Islet precursor cell (in vitro differentiated cells): ENCODE measurements around the gene LETM1.

Experiments
- DNase-seq: peaks from one replicate; pipeline ENCODE4 v3.0.0-alpha.2; 2018

Gene LETM1

DNA sequence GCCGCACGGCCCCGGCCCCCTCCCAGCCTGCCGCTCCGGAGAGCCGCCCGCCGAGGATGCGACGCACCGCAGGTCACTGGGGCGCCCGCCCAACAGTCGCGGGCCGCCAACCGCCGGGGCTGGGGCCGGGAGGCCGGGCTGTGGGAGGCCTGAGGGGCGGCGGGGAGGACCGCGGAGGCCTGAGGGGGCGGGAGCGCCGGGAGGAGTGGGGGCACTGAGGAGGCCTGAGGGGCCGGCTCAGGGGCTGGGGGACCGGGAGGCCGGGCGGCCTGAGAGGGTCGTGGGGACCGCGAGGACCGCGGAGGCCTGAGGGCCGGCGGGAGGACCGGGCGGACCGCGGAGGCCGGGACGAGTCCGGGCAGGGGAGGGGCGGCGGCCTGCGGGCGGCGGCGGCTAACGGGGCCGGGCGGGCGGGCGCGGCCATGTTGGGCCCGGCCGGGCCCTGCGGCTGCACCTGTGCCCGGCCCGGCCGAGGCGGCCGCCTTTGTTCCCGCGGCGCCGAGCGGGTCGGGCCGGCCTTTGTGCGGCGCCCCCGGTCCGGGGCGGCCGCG is 15.6 kb upstream of the LETM1 start:
- no peak for DNase-seq

DNA sequence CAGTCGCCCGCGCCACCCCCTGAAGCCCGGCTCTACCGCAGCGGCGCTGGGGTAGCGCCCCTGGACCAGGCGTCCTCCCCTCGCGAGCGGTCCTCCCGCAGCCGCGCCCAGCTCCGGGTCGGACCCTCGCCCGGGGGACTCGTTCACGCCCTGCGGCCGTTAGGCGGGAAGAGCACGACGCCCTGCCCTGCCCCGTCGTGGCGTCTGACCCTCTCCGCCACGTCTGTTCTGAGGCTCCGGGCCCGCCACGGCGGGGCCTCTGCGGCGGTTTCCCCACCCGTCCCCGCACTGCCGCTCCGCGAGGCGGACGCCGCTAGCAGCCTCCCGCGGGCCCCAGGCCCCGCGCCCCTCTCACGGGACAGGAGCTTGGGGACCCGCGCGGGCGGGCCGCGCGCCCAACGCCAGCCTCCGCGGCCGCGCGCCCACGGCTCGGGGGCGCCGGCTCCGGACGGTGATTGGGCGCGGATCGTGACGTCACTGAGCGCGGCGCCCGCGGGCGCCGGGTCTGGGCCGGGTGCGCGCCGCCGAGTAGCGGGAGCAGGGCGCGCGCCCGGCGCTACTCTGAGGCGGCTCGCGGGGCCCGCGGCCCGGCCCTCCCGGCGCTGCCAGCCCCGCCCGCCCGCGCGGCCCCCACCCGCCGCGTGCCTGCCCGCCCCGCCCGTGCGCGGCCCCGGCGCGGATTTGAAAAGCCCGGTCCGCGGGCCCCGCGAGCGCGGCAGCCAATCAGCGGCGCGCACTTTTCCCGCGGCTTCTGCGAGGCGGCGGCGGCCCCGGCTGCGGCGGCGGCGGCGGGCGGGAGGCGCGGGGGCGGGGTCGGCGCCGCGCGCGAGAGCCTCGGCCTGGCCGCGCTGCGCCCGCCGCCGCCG is 14.9 kb upstream of the LETM1 start, which contains the start of gene NSD2:
Gene NSD2, plus strand, starts transcription at position 816 of the 866 bp plus-strand sequence. CDS start 29,262 bp downstream, outside the sequence.
- DNase-seq, result peak; percentile 88

DNA sequence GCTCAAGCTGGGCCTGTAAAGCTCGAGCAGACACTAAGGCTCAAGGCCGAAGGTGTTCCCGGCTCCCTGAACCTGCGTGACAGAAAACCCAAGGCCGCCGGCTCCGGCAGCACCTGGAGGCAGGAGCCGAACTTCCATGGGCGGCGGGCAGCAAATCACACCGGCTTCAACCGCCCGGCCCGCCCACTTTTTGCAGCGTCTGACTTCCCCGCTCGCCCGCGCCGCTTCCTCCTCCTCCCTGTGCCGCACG is 14.3 kb upstream of the LETM1 start:
- DNase-seq, result peak; percentile 94

DNA sequence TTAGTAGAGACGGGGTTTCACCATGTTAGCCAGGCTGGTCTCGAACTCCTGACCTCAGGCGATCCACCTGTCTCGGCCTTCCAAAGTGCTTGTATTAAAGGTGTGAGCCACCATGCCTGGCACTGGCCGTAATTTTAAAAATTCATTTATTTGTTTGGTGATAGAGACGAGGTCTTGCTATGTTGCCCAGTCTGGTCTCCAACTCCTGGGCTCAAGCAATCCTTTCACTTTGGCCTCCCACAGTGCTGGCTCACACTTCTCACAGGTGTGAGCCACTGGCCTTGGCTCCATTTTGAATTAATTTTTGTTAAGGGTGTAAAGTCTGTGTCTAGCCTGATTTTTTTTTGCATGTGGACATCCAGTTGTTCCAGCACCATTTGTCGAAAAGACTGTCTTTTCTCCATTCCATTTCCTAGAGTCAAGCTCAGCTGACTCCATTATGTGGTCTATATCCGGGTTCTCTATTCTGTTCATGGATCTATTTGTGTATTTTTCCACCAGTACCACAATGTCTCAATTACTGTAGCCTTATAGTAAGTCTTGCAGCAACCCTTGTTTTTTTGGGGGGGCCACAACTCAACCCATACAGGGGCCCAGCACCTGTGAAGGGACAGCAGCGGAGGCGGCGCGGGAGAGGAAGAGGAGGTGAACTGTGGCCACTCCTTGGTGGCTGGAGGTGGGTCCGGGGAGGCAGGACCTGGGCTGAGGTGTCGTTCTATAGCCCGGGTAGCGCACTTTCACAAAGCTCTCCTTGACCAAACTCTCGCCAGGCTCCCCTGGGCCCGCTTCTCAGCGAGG is 13.8 kb upstream of the LETM1 start:
- DNase-seq, result no peak

DNA sequence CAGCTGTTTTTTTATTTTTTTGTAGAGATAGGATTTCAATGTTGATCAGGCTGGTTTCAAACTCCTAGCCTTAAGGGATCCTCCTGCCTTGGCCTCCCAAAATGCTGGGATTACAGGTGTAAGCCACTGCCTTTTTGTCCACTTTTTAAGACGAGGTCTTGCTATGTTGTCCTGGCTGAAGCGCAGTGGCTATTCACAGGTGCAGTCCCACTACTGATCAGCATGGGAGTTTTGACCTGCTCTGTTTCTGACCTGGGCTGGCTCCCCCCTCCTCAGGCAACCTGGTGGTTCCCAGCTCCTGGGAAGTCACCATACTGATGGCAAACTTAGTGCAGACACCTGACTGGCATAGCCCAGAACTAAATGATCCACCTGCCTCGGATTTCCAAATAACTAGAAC is 13.0 kb upstream of the LETM1 start:
- no peak for DNase-seq

DNA sequence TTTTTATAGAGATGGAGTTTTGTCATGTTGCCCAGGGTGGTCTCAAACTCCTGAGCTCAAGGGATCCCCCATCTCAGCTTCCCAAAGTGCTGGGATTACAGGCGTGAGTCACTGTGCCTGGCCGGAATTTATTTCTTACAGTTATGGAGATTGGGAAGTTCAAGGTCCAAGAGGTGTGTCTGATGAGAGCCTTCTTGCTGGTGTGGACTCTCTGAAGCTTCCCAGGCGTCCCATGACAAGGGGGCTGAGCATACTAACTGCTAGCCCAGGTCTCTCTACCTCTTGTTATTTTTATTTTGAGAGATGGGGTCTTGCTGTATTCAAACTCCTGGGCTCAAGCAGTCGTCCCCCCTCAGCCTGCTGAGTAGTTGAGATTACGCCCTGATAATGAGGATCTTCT is 12.3 kb upstream of the LETM1 start:
- no peak for DNase-seq

DNA sequence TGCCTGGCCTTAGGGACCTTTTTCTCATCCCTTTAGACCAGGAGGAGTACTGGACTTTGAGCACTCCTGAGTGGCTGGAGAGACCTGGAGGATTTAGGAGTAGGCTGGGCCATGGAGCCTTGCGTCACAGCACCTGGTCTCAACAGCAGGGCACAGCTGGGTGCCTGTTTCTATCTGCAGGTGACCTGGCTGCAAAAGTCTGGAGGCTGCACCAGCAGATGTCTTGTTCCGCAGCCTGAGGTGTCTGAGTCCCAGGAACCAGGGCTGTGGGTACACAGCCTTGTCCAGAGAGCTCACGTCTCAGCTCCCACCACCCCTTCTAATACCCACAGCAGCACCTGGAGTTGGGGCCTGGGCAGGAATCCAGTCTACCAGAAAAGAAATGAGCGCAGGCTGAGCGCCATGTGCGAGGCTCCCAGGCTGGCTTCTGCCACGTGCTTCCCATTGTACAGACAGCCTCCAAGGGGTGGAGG is 10.3 kb upstream of the LETM1 start:
- no peak for DNase-seq

DNA sequence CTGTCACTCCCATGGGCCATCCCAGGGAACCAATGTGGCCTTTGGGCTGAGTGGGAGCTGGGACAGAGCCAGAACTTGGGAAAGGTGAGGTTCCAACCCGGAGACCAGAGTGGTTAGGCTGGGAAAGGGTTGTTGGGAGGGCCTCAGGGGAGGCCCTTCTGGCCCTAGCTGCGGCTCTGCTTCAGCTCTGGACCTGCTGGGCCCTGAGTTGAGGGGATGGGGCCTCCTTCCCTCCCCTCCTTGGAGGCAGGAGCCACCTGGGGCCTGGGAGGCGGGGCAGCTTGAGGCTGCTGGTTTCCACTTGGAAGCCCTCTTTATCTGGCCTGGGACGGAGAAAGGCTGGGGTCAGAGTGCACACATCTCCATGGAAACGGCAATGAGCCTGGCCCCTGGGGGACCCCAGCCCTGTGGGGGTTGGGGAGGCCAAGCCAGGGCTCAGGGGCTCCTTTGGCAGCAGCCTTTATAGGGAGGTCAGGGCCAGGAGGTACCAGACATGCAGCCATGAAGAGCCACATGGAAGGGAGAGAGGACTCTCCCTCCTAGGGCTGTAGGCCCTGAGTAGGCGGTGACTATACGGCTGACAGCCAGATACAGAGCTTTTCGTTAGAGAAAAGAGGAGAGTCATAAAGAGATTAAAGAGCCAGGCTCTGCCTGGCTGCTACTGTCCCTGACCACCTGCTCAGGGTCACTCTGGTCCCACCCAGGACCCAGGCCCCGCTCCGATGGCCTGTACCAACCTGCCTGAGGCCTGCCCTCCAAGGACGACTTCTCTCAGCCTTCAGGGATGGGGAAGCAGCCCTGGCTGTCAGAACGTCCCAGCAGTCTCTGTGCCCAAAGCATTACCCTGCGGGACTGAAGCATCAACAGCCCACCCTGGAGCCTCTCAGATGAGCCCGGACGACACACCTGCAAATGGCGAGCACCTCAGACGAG is 8.4 kb upstream of the LETM1 start:
- no peak for DNase-seq

DNA sequence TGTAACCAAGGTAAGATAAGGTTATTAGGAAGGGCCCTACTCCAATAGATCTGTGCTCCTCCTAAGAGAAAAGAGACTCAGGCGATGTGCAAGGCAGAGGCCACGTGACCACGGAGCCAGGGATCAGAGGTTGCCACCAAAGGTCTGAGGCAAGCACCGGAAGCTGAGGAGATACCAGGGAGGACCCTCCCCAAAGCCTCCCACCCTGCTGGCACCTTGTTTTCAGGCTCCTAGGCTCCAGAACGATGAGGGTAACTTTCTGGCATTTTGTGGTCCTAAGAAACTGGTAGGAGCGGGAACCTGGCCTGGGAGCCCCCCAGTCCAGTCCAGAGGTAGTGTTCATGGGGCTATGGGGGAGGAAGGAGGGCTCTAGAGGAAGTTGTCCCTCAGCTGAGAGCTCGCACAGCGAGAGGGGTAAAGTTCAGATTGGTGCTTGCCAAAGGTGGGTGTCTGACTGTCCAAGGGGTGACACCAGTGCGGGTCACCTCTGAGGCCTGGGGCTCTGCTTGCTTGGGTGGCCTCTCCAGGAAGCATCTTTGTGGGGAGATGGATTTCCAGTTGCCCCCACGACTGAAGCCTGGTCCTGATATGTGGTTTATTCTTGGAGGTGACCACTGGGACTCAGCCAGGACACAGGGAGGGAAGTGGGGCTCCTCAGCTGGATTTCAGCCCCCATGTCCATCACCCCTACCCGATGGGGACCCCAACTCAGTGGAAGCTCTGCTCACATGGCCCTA is 7.5 kb upstream of the LETM1 start:
- DNase-seq, result no peak

DNA sequence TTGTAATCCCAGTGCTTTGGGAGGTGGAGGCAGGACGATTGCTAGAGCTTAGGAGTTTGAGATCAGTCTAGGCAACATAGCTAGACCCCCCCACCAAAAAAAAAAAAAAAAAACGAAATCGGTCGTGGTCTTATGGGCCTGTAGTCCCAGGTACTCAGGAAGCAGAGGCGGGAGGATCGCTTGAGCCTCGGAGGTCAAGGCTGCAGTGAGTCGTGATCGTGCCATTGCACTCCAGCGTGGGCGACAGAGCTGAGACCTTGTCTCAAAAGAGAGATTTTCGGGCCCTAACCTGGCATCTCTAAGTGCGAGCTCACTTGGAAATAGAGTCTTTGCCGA is 7.0 kb upstream of the LETM1 start:
- DNase-seq, result no peak

DNA sequence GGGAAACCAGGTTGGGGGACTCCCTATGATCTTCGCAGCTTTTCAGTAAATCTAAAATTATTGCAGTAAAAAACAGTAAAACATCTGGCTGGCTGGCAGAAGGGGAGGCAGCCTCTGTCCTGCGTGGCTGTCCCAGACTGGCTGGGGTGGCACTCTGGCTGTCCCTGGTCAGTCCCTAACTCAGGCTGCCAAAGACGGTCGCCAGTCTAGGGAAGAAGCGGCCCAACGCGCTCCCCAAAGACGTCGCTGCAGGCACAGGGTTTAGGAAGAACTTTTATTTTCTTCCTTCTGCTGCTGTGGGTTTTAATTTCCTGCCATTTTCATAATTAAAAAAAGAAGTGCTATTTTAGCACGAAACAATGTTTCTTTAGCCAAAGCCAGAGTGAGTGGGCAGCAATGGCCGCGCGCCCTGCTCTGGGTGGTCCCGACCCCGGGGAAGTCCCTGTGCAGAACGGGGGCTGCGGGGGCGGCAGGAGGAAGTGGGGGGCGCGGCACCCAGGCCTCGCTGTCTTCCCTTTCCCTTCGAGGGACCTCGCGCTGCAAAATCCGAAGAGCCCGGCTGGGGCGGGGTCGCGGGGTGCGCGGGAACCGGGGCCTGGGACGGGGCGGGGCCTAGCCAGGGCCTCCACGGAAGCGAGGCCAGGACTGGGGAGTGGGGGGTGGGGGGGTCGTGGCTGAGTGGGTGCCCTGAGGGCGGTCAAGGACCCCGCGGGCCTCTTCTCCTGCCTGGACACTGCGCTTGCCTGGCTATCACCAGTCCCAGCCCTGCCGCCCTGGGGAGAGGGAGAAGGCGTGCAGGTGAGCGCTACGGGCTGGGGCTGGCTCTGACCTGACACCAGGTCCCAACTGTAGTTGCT is 6.3 kb upstream of the LETM1 start:
- DNase-seq, result no peak

DNA sequence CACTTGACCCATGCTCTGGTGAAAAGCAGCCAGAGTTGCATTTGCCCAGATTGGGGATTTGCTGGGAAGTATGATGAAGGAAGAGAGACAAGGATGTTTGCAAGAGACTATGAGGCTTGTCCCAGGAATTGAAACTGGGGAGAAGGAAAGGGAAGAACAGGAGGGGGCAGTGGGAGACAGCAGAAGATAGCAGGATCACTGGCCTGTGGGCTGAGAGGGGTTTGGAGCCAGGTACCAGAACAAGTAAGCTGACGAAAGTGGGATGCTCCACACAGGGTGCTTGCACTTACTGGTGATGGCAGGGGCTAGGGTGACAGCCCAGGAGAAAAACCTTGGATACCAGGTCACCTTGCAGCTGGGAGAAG is 3.4 kb upstream of the LETM1 start:
- DNase-seq, result no peak

DNA sequence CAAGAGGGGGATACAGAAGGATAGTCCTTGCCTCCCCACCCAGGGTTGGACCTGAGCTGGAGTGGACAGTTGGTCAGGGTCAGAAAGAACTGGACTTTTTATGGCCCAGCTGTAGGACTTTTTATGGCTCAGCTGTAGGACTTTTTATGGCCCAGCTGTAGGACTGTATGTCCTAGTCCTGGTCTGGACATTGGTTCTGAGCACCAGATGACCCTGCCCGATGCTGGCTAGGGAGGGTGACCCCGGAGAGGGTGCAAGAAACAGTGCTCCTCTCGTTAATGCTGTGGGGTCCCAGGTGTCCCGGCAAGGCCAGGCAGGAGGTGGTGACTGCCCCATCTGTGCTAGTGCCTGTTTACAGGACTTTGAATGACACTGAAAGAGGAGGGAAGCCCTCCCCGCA is 2.0 kb upstream of the LETM1 start:
- DNase-seq, result no peak

DNA sequence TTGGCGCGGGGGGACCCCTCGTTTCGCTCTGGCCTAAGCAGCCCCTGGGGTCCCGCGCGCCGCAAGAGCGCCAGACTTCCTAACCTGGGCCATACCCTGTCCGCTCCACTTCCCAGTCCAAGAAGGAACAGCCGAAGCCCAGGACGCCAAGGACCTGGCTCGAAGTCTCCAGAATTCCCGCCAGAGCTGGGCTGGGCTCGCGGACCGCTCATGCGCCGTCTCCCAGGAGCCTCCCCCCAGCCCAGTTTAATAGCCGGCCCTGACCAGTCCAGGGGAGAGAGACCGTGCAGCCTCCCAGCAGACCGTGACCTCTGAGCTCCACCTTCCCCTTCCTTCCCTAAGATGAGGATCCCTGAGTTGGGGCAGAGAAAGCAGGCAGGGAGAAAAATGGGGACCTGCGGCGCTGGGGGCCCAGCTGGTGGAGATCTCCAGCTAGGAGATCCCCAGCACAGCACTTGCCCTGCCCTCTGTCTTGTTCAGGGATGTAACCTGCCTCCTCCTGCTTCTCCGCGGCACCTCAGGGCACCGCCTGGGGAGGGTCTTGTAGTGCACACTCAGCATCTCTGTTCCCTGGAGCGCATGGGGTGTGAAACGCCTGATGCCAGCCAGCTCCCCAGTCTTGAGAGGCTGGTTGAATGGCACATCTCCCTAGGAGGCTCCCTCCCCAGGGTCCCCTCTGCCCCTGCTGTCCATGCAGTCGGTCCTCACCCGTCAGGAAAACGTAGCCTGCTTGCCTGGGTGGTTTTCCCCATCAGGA is 1.2 kb upstream of the LETM1 start:
- DNase-seq, result peak; percentile 64

DNA sequence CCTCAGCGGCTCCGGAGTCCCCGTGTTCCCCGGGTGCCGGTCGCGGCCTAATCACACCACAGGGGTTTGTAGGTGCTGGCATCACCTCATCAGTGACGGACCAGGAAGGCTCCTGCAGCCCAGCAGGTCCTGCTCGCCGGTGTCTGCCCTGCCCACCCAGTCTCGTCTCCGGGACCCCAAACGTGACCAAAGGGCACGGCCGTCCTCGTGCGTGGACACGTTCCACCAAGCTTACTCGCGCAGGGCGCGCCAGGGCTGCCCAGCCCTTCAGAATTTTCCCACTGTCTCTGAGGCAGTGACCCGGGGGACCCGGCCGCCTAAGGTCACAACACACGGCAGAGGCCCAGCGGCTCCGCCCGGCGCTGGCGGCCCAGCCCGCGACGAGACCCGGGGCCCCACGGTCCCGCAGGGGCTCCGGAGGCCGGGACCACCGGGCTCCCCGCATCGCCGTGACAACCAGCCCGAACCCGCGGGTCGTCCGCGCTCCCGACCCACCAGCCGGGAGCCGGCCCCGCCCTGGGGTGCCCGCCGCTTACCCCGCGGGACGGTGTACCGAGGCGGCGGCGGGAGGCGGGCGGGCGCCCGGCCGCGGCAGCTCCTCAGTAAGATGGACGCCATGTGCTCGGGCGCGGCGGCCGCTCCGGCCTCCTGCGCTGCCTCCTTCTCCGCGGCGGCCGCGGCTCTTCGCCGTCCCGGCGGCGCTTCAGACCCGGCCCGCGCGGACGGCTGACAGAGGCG is 454 bp downstream of the LETM1 start:
- DNase-seq, result no peak

DNA sequence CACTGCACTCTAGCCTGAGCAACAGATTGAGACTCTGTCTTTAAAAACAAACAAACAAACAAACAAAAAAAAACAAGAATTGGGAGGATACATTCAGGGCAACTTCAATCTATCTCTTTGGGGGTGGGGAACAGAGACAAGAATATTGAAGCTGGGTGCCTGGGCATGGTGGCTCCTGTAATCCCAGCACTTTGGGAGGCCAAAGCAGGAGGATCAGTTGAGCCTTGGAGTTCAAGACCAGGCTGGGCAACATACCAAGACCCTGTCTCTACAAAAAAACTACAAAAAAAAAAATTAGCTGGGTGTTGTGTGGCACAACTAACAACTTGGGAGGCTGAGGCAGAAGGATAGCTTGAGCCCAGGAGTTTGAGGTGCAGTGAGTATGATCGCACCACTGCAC is 1.2 kb downstream of the LETM1 start:
- DNase-seq, result no peak

DNA sequence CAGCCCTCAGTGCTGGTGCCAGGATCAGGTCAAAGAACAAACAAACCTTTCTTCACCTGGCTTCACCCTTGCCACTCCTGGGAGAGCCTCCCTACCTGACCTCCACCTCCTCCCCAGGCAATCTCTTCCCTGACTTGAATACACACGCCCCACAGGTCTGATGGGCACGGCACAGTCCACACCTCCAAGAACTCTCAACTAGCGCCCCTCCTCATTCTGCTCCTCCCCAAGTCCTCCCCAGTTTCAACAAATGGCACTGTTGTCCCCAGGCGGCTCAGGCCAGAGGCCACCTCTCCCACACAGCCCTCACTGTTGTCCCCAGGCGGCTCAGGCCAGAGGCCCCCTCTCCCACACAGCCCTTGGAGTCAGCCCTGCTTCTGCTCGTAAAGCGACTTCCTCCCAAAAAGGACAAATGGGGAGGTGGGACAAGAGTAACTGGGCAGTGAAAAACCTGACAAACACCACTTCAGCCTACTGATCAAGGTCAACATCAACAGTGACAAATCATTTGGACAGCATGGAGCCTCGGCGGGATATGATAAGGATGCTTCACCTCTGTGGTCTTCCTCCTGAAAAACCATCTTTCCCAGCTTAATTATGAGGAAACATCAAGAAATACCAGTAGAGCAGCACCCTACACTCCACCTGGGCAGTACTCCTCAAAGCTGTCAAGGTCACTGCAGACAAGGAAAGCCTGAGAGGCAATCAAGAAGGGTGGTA is 2.9 kb downstream of the LETM1 start:
- no peak for DNase-seq

DNA sequence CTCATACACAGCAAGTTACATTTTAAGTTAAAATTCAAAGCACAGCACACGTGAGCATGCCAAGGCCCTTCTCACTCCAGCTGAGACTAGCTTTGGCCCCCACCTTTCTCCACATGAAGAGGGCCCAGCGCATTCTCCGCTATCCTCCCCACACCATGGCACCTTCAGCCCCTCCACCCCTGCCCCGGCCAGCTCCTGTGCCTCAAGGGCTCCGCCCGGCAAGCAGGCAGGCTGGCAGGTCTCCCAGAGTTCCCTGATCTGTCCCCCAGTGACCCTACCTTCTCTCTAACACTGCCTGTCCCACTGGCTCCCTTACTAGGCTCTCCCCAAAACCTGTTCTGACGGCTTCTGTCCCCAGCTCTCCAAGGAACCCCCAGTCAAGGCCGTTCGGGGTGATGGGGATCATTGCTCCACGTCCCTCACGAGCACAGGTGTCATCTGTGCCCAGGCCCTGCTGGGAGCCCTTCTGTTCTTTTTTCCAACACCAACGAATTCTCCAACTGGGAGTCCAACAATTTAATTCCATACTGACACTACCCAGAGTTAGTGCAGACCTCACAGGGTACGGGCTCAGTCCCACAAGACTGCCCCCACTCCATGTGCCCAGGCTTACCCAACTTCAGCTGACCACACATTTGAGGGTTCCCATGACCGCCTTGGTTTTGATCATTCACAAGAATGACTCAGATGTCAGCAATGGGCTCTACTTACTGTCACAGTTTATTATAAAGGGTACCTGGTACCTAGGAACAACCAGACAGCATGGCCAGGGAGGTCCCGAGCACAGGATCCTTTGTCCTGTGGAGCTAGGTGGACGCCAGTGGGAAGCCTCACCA is 4.2 kb downstream of the LETM1 start:
- no peak for DNase-seq
